ENCODE results near the gene TMEM38A. TPM values are rescaled to one million over a fixed set of nuclear protein-coding genes. Genes with fewer than 3 reads are reported as not detected.

TMEM38A gene
- total and polyA plus RNA-seq, 4 donors: 3.1 to 6.2 (median 3.9) TPM

DNA sequence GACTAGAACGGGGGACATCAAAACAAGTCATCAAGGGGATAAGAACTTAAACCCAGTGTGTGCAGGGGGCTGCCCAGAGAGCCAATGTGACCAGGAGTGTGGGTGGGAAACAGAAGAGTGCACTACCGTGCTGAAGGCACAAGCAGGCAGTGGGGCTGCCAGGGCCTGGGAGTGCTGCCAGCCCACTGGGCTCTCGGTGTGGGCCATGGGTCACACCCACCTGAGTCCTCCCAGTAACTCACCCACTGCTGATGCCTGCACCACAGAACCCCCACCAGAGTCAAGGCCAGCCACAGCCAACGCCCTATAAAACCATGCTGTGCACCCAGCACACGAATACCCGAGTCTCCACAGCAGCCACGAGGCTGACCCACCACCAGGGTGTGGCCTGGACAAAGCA, 41.5 kb upstream of the TMEM38A start:
- TF ChIP-seq RXRA (IDR thresholded peaks at IDR 0.05) (no peak), SP1 (IDR thresholded peaks at IDR 0.05) (no peak), TAF1 (conservative IDR thresholded peaks at IDR 0.05) (no peak), YY1 (IDR thresholded peaks at IDR 0.05) (no peak), NR2F2 (IDR thresholded peaks at IDR 0.05) (no peak), HNF4A (conservative IDR thresholded peaks at IDR 0.05) (no peak), EGR1 (IDR thresholded peaks at IDR 0.05; ENCODE audit: low read depth in 2 of 2) (no peak), FOXA1 (IDR thresholded peaks at IDR 0.05) (no peak), GABPA (IDR thresholded peaks at IDR 0.05 in 1 of 2, conservative IDR thresholded peaks at IDR 0.05 in 1 of 2) (no peak), HNF4G (IDR thresholded peaks at IDR 0.05) (no peak), RAD21 (IDR thresholded peaks at IDR 0.05) (no peak), JUND (IDR thresholded peaks at IDR 0.05) (no peak), FOXA2 (IDR thresholded peaks at IDR 0.05) (no peak)
- TF ChIP-seq, protein P1, sequence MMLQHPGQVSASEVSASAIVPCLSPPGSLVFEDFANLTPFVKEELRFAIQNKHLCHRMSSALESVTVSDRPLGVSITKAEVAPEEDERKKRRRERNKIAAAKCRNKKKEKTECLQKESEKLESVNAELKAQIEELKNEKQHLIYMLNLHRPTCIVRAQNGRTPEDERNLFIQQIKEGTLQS (IDR thresholded peaks at IDR 0.05): no peak
- TF ChIP-seq, protein P2, sequence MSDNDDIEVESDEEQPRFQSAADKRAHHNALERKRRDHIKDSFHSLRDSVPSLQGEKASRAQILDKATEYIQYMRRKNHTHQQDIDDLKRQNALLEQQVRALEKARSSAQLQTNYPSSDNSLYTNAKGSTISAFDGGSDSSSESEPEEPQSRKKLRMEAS (IDR thresholded peaks at IDR 0.05): no peak
- TF ChIP-seq, protein P3, sequence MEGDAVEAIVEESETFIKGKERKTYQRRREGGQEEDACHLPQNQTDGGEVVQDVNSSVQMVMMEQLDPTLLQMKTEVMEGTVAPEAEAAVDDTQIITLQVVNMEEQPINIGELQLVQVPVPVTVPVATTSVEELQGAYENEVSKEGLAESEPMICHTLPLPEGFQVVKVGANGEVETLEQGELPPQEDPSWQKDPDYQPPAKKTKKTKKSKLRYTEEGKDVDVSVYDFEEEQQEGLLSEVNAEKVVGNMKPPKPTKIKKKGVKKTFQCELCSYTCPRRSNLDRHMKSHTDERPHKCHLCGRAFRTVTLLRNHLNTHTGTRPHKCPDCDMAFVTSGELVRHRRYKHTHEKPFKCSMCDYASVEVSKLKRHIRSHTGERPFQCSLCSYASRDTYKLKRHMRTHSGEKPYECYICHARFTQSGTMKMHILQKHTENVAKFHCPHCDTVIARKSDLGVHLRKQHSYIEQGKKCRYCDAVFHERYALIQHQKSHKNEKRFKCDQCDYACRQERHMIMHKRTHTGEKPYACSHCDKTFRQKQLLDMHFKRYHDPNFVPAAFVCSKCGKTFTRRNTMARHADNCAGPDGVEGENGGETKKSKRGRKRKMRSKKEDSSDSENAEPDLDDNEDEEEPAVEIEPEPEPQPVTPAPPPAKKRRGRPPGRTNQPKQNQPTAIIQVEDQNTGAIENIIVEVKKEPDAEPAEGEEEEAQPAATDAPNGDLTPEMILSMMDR (IDR thresholded peaks at IDR 0.05; ENCODE audit: low read depth, low read length, missing input control): no peak
- TF ChIP-seq, protein P4, sequence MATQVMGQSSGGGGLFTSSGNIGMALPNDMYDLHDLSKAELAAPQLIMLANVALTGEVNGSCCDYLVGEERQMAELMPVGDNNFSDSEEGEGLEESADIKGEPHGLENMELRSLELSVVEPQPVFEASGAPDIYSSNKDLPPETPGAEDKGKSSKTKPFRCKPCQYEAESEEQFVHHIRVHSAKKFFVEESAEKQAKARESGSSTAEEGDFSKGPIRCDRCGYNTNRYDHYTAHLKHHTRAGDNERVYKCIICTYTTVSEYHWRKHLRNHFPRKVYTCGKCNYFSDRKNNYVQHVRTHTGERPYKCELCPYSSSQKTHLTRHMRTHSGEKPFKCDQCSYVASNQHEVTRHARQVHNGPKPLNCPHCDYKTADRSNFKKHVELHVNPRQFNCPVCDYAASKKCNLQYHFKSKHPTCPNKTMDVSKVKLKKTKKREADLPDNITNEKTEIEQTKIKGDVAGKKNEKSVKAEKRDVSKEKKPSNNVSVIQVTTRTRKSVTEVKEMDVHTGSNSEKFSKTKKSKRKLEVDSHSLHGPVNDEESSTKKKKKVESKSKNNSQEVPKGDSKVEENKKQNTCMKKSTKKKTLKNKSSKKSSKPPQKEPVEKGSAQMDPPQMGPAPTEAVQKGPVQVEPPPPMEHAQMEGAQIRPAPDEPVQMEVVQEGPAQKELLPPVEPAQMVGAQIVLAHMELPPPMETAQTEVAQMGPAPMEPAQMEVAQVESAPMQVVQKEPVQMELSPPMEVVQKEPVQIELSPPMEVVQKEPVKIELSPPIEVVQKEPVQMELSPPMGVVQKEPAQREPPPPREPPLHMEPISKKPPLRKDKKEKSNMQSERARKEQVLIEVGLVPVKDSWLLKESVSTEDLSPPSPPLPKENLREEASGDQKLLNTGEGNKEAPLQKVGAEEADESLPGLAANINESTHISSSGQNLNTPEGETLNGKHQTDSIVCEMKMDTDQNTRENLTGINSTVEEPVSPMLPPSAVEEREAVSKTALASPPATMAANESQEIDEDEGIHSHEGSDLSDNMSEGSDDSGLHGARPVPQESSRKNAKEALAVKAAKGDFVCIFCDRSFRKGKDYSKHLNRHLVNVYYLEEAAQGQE (IDR thresholded peaks at IDR 0.05): no peak
- TF ChIP-seq, protein P5, sequence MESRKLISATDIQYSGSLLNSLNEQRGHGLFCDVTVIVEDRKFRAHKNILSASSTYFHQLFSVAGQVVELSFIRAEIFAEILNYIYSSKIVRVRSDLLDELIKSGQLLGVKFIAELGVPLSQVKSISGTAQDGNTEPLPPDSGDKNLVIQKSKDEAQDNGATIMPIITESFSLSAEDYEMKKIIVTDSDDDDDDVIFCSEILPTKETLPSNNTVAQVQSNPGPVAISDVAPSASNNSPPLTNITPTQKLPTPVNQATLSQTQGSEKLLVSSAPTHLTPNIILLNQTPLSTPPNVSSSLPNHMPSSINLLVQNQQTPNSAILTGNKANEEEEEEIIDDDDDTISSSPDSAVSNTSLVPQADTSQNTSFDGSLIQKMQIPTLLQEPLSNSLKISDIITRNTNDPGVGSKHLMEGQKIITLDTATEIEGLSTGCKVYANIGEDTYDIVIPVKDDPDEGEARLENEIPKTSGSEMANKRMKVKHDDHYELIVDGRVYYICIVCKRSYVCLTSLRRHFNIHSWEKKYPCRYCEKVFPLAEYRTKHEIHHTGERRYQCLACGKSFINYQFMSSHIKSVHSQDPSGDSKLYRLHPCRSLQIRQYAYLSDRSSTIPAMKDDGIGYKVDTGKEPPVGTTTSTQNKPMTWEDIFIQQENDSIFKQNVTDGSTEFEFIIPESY (IDR thresholded peaks at IDR 0.05): no peak
- H3K36me3 ChIP-seq (ENCODE audit: control insufficient read depth in 4 of 4, insufficient read depth in 3 of 4, low read depth in 1 of 4, low read length in 3 of 4): peaks cover 0 to 7% (median 1%) of the 10 kb centered on the region in 4 donors
- 72% methylated on average over 7 of the region's 7 CpGs for whole genome bisulfite sequencing
- H3K27me3 ChIP-seq (ENCODE audit: control insufficient read depth in 4 of 4, insufficient read depth in 4 of 4, low read length in 3 of 4): no peaks in the 10 kb centered on the region
- H3K9ac ChIP-seq (ENCODE audit: low read depth in 1 of 2, low read length in 2 of 2): no peak overlapping the region
- H3K9me3 ChIP-seq (ENCODE audit: control insufficient read depth in 4 of 4, low read length in 3 of 4): no peaks in the 10 kb centered on the region
- peaks cover 2 to 23% (median 11%) of the 10 kb centered on the region in 4 donors for H3K4me1 ChIP-seq (ENCODE audit: control insufficient read depth in 4 of 4, insufficient read depth in 4 of 4, low read length in 3 of 4)
- no peak overlapping the region for H3K4me3 ChIP-seq (ENCODE audit: low read depth in 1 of 3, low read length in 3 of 3)
- H3K27ac ChIP-seq (ENCODE audit: low read depth in 1 of 2, low read length in 2 of 2): no peak overlapping the region
- no peak for DNase-seq (ENCODE audit: low spot score)

Measured in liver (tissue), 9 donors.